NCI-H1694 (cell line): ENCODE results near the gene RPP38.

Experiments
- DNase-seq: peaks from one replicate; lab custom pipeline; 2025; lab: John Stamatoyannopoulos, UW

RPP38 gene

GRCh38 chr10:15112657-15113056 lies 15.5 kb downstream of the RPP38 start:
- DNase-seq, result no peak

GRCh38 chr10:15113766-15114165 lies 16.6 kb downstream of the RPP38 start:
- no peak for DNase-seq

GRCh38 chr10:15116225-15116624 lies 19.1 kb downstream of the RPP38 start:
- DNase-seq, result no peak

GRCh38 chr10:15118615-15119014 lies 21.5 kb downstream of the RPP38 start:
- no peak for DNase-seq

- no peak for DNase-seq
These were observed 23.4 kb downstream of the RPP38 start for GRCh38 chr10:15120523-15120922.

GRCh38 chr10:15121707-15122106 lies 24.6 kb downstream of the RPP38 start:
- DNase-seq, result no peak

GRCh38 chr10:15122477-15123030 lies 25.4 kb downstream of the RPP38 start:
- DNase-seq, result no peak

GRCh38 chr10:15123749-15124184 lies 26.6 kb downstream of the RPP38 start:
- DNase-seq, result no peak

GRCh38 chr10:15124190-15124589 lies 27.0 kb downstream of the RPP38 start:
- DNase-seq, result no peak

- no peak for DNase-seq
These were observed 27.8 kb downstream of the RPP38 start for GRCh38 chr10:15124908-15125307.

- no peak for DNase-seq
These were observed 34.2 kb downstream of the RPP38 start for GRCh38 chr10:15131330-15131729.

GRCh38 chr10:15136129-15137035 lies 39.2 kb downstream of the RPP38 start:
- no peak for DNase-seq

- DNase-seq, result no peak
These were observed 39.8 kb downstream of the RPP38 start for GRCh38 chr10:15137036-15137359.

GRCh38 chr10:15137636-15138035 lies 40.5 kb downstream of the RPP38 start:
- no peak for DNase-seq

GRCh38 chr10:15140698-15141097 lies 43.5 kb downstream of the RPP38 start:
- peak; percentile 79 for DNase-seq

- peak; percentile 30 for DNase-seq
These were observed 44.2 kb downstream of the RPP38 start for GRCh38 chr10:15141136-15142054.

GRCh38 chr10:15144788-15145187 lies 47.6 kb downstream of the RPP38 start:
- DNase-seq, result no peak

GRCh38 chr10:15146366-15146765 lies 49.2 kb downstream of the RPP38 start:
- DNase-seq, result no peak

GRCh38 chr10:15147594-15148392 lies 50.6 kb downstream of the RPP38 start:
- no peak for DNase-seq

- no peak for DNase-seq
These were observed 52.1 kb downstream of the RPP38 start for GRCh38 chr10:15149042-15149771.

GRCh38 chr10:15150563-15150962 lies 53.4 kb downstream of the RPP38 start:
- DNase-seq, result no peak
